ENCODE data around the gene POU3F4. TPM values are rescaled to one million over a fixed set of nuclear protein-coding genes. Genes with fewer than 3 reads are reported as not detected.

The POU3F4 gene
- not detected for total RNA-seq
- long read RNA-seq: 0 reads

- intact Hi-C loops (cut with DNase I): no loop called here
- no peak for DNase-seq (ENCODE audit: low spot score)
These were observed at the start of gene POU3F4 for GRCh38 chrX:83508006-83508405. Gene POU3F4, plus strand, starts transcription at chrX:83508290. Its CDS starts 35 bp downstream, at chrX:83508325.

GRCh38 chrX:83469551-83469950 lies 38.5 kb upstream of the POU3F4 start:
- DNase-seq (ENCODE audit: low spot score): no peak

GRCh38 chrX:83495898-83496297 lies 12.2 kb upstream of the POU3F4 start:
- intact Hi-C loops (cut with DNase I): no loop called here

More at GRCh38 chrX:83469551-83469950, 38.5 kb upstream of the POU3F4 start:
- intact Hi-C loops (cut with DNase I): no loop called here

GRCh38 chrX:83501003-83501402 lies 7.1 kb upstream of the POU3F4 start:
- intact Hi-C loops (cut with DNase I): no loop called here
- DNase-seq (ENCODE audit: low spot score): no peak

More at GRCh38 chrX:83495898-83496297, 12.2 kb upstream of the POU3F4 start:
- no peak for DNase-seq (ENCODE audit: low spot score)

GRCh38 chrX:83501530-83501929 lies 6.6 kb upstream of the POU3F4 start:
- no peak for DNase-seq (ENCODE audit: low spot score)
- intact Hi-C loops (cut with DNase I): no loop called here

- DNase-seq (ENCODE audit: low spot score): no peak
- intact Hi-C loops (cut with DNase I): no loop called here
These were observed 3.2 kb upstream of the POU3F4 start for GRCh38 chrX:83504721-83505479.

- DNase-seq (ENCODE audit: low spot score): no peak
- intact Hi-C loops (cut with DNase I): no loop called here
These were observed 600 bp downstream of the POU3F4 start for GRCh38 chrX:83508526-83509253.

- intact Hi-C loops (cut with DNase I): no loop called here
These were observed 1.2 kb downstream of the POU3F4 start for GRCh38 chrX:83509254-83509801.

GRCh38 chrX:83510510-83511062 lies 2.5 kb downstream of the POU3F4 start:
- no peak for DNase-seq (ENCODE audit: low spot score)
- intact Hi-C loops (cut with DNase I): no loop called here

More at GRCh38 chrX:83509254-83509801, 1.2 kb downstream of the POU3F4 start:
- DNase-seq (ENCODE audit: low spot score): no peak

- DNase-seq (ENCODE audit: low spot score): no peak
- intact Hi-C loops (cut with DNase I): no loop called here
These were observed 3.1 kb downstream of the POU3F4 start for GRCh38 chrX:83511208-83511607.

- DNase-seq (ENCODE audit: low spot score): no peak
- intact Hi-C loops (cut with DNase I): no loop called here
These were observed 4.0 kb downstream of the POU3F4 start for GRCh38 chrX:83512111-83512510.

GRCh38 chrX:83516597-83516996 lies 8.5 kb downstream of the POU3F4 start:
- DNase-seq (ENCODE audit: low spot score): no peak
- intact Hi-C loops (cut with DNase I): no loop called here

GRCh38 chrX:83521905-83522304 lies 13.8 kb downstream of the POU3F4 start:
- intact Hi-C loops (cut with DNase I): no loop called here
- DNase-seq (ENCODE audit: low spot score): no peak

- DNase-seq (ENCODE audit: low spot score): no peak
- intact Hi-C loops (cut with DNase I): no loop called here
These were observed 21.9 kb downstream of the POU3F4 start for GRCh38 chrX:83529950-83530349.

GRCh38 chrX:83535417-83536196 lies 27.5 kb downstream of the POU3F4 start:
- intact Hi-C loops (cut with DNase I): no loop called here
- no peak for DNase-seq (ENCODE audit: low spot score)

All from cardiac septum (tissue), 1 donor.